ENCODE results near the gene GARNL3. TPM values are rescaled to one million over a fixed set of nuclear protein-coding genes. Genes with fewer than 3 reads are reported as not detected.

The GARNL3 gene
- total RNA-seq, 1 donor from 2014 or later: 8.0 TPM

DNA sequence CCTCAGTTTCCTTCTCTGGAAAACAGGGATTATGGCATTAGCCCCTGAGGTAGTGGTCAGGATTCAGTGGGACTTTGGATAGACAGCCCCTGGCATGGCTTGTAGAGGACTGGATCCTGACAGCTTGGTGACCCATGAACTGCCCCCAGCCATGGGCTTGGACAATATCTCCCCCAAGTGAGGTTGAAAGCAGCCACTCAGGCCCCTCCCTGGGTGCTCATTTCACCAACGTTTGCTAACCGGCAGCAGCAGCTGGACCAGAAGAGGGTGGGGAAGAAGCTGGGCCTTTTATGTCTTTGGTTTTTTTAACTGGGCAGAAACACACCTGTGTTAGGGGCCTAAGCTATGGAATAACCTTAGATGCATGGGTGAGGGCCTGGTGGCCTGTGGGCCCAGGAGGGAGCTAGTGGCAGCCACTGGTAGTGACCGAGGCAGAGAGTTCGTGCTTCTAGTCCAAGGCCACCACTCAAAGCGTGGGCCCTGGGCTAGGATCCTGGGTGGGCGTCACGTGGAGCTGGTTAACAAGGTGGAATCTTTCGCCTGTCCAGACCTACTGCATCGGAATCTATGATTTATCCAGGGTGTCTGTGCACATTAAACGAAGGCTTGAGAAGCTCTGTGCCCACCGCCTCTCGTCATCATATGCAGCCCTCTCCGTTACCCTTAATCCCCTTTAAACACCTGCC lies 134.3 kb downstream of the GARNL3 start:
- Histone ChIP-seq H3K27ac (no peak overlapping the region), H3K4me1 (peaks cover 16% of the 10 kb centered on the region), H3K4me3 (no peak overlapping the region), H3K9me3 (no peaks in the 10 kb centered on the region), H3K27me3 (no peaks in the 10 kb centered on the region), H3K36me3 (peaks cover 4% of the 10 kb centered on the region)
- intact Hi-C loops (cut with DNase I): loop anchor here (10.0 kb wide), 1 partner anchor 184 kb away; no protein-coding TSS in a partner anchor
- ATAC-seq (no peak), DNase-seq (peak; percentile 56)
- TF ChIP-seq, protein P1, sequence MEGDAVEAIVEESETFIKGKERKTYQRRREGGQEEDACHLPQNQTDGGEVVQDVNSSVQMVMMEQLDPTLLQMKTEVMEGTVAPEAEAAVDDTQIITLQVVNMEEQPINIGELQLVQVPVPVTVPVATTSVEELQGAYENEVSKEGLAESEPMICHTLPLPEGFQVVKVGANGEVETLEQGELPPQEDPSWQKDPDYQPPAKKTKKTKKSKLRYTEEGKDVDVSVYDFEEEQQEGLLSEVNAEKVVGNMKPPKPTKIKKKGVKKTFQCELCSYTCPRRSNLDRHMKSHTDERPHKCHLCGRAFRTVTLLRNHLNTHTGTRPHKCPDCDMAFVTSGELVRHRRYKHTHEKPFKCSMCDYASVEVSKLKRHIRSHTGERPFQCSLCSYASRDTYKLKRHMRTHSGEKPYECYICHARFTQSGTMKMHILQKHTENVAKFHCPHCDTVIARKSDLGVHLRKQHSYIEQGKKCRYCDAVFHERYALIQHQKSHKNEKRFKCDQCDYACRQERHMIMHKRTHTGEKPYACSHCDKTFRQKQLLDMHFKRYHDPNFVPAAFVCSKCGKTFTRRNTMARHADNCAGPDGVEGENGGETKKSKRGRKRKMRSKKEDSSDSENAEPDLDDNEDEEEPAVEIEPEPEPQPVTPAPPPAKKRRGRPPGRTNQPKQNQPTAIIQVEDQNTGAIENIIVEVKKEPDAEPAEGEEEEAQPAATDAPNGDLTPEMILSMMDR (IDR thresholded peaks at IDR 0.05): no peak

DNA sequence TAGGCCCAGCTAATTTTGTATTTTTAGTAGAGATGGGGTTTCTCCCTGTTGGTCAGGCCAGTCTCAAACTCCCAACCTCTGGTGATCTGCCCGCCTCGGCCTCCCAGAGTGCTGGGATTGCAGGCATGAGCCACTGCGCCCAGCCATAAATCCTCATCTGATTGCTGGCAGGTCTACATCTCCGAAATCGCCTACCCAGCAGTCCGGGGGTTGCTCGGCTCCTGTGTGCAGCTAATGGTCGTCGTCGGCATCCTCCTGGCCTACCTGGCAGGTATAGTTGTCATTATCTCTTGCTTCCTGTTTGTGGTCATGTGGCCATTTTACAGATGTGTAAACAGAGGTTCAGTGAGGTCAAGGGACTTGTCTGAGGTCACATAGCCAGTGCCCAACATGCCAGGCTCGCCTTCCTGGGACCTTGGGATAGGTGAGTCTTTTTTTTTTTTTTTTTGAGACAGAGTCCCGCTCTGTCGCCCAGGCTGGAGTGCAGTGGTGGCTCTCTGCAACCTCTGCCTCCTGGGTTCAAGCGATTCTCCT lies 135.2 kb downstream of the GARNL3 start:
- Histone ChIP-seq H3K9me3 (no peaks in the 10 kb centered on the region), H3K4me1 (peaks cover 16% of the 10 kb centered on the region), H3K27ac (no peak overlapping the region), H3K27me3 (no peaks in the 10 kb centered on the region), H3K4me3 (no peak overlapping the region), H3K36me3 (peaks cover 9% of the 10 kb centered on the region)
- intact Hi-C loops (cut with DNase I): loop anchor here (10.0 kb wide), 1 partner anchor 185 kb away; no protein-coding TSS in a partner anchor
- ATAC-seq (no peak), DNase-seq (peak; percentile 47)
- TF ChIP-seq, protein P1 (IDR thresholded peaks at IDR 0.05): no peak

DNA sequence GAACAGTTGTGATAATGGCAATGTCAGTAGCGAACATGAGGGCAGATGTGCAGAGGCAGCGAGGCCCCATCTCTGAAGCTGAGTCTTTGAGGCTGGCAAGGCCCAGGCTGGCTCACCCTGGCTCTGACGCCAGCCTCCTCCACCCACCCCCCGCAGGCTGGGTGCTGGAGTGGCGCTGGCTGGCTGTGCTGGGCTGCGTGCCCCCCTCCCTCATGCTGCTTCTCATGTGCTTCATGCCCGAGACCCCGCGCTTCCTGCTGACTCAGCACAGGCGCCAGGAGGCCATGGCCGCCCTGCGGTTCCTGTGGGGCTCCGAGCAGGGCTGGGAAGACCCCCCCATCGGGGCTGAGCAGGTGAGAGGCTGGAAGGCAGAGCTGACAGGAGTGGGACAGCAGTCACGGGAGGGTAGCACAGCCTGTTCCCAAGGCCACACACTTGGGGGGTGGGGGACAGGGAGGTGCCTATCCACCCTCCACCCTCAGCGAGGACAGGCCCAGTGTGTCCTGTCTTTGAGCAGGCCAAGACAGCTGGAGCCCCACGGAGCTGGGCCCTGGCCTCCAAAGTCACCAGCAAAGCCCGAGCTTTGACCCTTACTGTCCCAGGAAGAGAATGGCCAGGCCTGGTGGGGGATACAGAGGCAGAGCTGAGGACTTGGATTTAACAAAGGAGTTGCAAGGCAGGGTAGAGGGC lies 138.0 kb downstream of the GARNL3 start:
- DNase-seq: peak; percentile 53
- no peak overlapping the region for H3K27ac ChIP-seq
- peaks cover 18% of the 10 kb centered on the region for H3K36me3 ChIP-seq
- intact Hi-C loops (cut with DNase I): no loop called here
- TF ChIP-seq, protein P1 (IDR thresholded peaks at IDR 0.05): no peak
- H3K4me3 ChIP-seq: no peak overlapping the region
- H3K4me1 ChIP-seq: peaks cover 11% of the 10 kb centered on the region
- ATAC-seq: no peak
- no peaks in the 10 kb centered on the region for H3K9me3 ChIP-seq
- no peaks in the 10 kb centered on the region for H3K27me3 ChIP-seq

DNA sequence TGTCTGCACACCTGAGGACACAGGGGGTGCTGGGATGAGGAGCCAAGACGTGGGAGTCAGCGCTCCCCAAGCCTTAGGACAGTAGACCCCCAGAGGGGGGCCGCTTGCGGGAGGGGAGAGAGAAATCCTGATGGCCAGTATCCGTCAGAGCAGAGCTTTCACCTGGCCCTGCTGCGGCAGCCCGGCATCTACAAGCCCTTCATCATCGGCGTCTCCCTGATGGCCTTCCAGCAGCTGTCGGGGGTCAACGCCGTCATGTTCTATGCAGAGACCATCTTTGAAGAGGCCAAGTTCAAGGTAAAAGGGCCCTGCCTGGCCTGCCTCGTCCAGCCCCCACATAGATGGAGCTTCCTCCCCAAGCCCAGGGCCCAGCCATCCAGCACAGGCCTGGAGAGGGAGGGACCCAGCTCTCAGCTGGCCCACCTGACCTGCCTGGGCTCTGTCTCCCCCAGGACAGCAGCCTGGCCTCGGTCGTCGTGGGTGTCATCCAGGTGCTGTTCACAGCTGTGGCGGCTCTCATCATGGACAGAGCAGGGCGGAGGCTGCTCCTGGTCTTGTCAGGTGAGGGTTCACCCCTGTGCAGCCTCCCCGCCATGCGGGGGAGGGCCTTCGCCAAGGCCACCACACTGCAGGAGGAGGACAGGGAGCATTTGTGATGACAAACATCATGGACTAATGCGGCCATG lies 139.1 kb downstream of the GARNL3 start:
- DNase-seq (peak; percentile 58), ATAC-seq (no peak)
- H3K4me3 ChIP-seq: no peak overlapping the region
- TF ChIP-seq, protein P1 (IDR thresholded peaks at IDR 0.05): no peak
- intact Hi-C loops (cut with DNase I): no loop called here
- H3K27ac ChIP-seq: no peak overlapping the region
- H3K36me3 ChIP-seq: peaks cover 18% of the 10 kb centered on the region
- H3K4me1 ChIP-seq: peaks cover 2% of the 10 kb centered on the region
- no peaks in the 10 kb centered on the region for H3K9me3 ChIP-seq
- no peaks in the 10 kb centered on the region for H3K27me3 ChIP-seq

DNA sequence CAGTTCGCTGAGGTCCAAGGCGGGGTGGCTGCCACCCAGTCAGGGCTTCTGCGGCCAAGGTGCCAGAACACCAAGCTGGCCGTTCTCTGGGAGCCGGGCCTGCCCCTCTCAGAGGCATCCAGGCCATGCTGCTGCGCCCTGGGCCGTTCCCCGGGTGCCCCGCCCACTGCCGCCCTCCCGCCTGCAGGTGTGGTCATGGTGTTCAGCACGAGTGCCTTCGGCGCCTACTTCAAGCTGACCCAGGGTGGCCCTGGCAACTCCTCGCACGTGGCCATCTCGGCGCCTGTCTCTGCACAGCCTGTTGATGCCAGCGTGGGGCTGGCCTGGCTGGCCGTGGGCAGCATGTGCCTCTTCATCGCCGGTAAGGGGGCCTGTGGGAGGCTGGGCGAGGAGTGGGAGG lies 140.1 kb downstream of the GARNL3 start:
- Histone ChIP-seq H3K9me3 (no peaks in the 10 kb centered on the region), H3K4me3 (no peak overlapping the region), H3K27me3 (no peaks in the 10 kb centered on the region), H3K27ac (no peak overlapping the region), H3K4me1 (no peaks in the 10 kb centered on the region), H3K36me3 (peaks cover 18% of the 10 kb centered on the region)
- ATAC-seq: no peak
- intact Hi-C loops (cut with DNase I): no loop called here
- TF ChIP-seq, protein P1 (IDR thresholded peaks at IDR 0.05): no peak
- DNase-seq: no peak
